Panc1 (cell line): ENCODE data around the gene GATA5. TPM values are rescaled to one million over a fixed set of nuclear protein-coding genes. Genes with fewer than 3 reads are reported as not detected.

Experiments used
- ATAC-seq: fragments of 200-7000 bp; cut with Tn5 transposase; 2 replicates; pipeline ENCODE4 v1.9.1; 2020; ENCODE audit warnings: mild to moderate bottlenecking, moderate library complexity
- BruUV-seq: library from RNA; stranded (reverse); fragments of 400-500 nt; replicated peaks from 2 replicates; lab custom pipeline; 2021; lab: Mats Ljungman, UMichigan
- CTCF ChIA-PET: fragments of 300-600 bp; sonication (Branson Sonifier 250); formaldehyde crosslinking; loops from one replicate; lab custom pipeline; 2022; ENCODE audit warnings: antibody characterized with exemption; lab: Charles Lee
- POLR2A ChIA-PET: fragments of 300-600 bp; sonication (Branson Sonifier 250); formaldehyde crosslinking; loops from one replicate; lab custom pipeline; 2022; ENCODE audit warnings: antibody characterized with exemption; lab: Charles Lee
- DNase-seq: peaks from one replicate; pipeline ENCODE4 v3.0.0-alpha.2; 2010; ENCODE audit warnings: low read depth, low spot score
- H3K27ac ChIP-seq: 2 replicates; pipeline ENCODE4 v1.5.1; 2011; ENCODE audit warnings: mild to moderate bottlenecking, low read length, inconsistent platforms
- H3K27me3 ChIP-seq: fragments of 200-500 bp; sonication (Bioruptor generic); 2 replicates; pipeline ENCODE4 v1.6.0; 2014; ENCODE audit warnings: low read length, inconsistent platforms; ENCODE audit not compliant: control insufficient read depth, insufficient read depth
- H3K36me3 ChIP-seq: fragments of 200-500 bp; sonication (Bioruptor generic); 2 replicates; pipeline ENCODE4 v1.5.1; 2014; ENCODE audit warnings: inconsistent platforms, mild to moderate bottlenecking, low read length, moderate library complexity; ENCODE audit not compliant: control insufficient read depth, insufficient read depth
- H3K4me1 ChIP-seq: 2 replicates; pipeline ENCODE4 v1.5.1; 2011; ENCODE audit warnings: inconsistent platforms, mild to moderate bottlenecking, low read length, moderate library complexity; ENCODE audit not compliant: control insufficient read depth, insufficient read depth
- H3K4me3 ChIP-seq, 2 experiments: 2 replicates each; pipeline ENCODE4 v1.5.1; 2011 to 2012; ENCODE audit warnings: low read depth in 2 of 2, low read length in 2 of 2, mild to moderate bottlenecking in 2 of 2, inconsistent platforms in 1 of 2, moderate library complexity in 1 of 2
- H3K9me3 ChIP-seq: fragments of 200-500 bp; sonication (Bioruptor generic); 2 replicates; pipeline ENCODE4 v1.5.1; 2014; ENCODE audit warnings: low read depth, mild to moderate bottlenecking, inconsistent platforms, low read length, moderate library complexity; ENCODE audit not compliant: control insufficient read depth, insufficient read depth
- POLR2AphosphoS5 ChIP-seq: IDR thresholded peaks from 2 replicates; pipeline ENCODE4 v1.6.1; 2012; ENCODE audit warnings: mild to moderate bottlenecking, low read depth, low read length, moderate library complexity
- SIN3A ChIP-seq: IDR thresholded peaks from 2 replicates; pipeline ENCODE4 v1.6.1; 2012; ENCODE audit warnings: low read depth, mild to moderate bottlenecking, low read length, moderate library complexity, borderline replicate concordance; ENCODE audit not compliant: insufficient read depth
- TCF7L2 ChIP-seq: IDR thresholded peaks from 2 replicates; pipeline ENCODE4 v1.6.1; 2011; ENCODE audit warnings: mild to moderate bottlenecking, low read depth, low read length, inconsistent platforms
- in situ Hi-C: cut with HindIII; loops from 2 replicates; pipeline ENCODE4 v1.10.0; 2016; ENCODE audit warnings: low sequenced_read_pairs, low pct_unique_long_range_greater_than_20kb
- intact Hi-C: fragments of 100-400 bp; cut with micrococcal nuclease; formaldehyde crosslinking; loops from one replicate; pipeline ENCODE4 v1.10.0; 2022; ENCODE audit not compliant: unreplicated experiment
- total RNA-seq: library from RNA; stranded (reverse); gene quantifications from one replicate; pipeline ENCODE4 v1.2.1, GENCODE V29; 2021; ENCODE audit not compliant: unreplicated experiment
- TF ChIP-seq, protein P1 (sequence below), 2 experiments: IDR thresholded peaks; 2 replicates each; pipeline ENCODE4 v1.6.1; 2011 to 2012; ENCODE audit warnings: low read depth in 2 of 2, control low read depth in 1 of 2, low read length in 1 of 2, mild to moderate bottlenecking in 1 of 2, moderate library complexity in 1 of 2; ENCODE audit not compliant: insufficient read depth in 1 of 2
- TF ChIP-seq, protein P2 (sequence below): fragments of 450-650 bp; IDR thresholded peaks from 2 replicates; pipeline ENCODE4 v1.5.1; 2017; ENCODE audit warnings: mild to moderate bottlenecking

GATA5 gene
- total RNA-seq, 1 experiment from 2014 or later = 53.2 TPM

- POLR2A ChIA-PET = no interaction called here
Measured at GRCh38 chr20:62461834-62462233, 14.0 kb downstream of the GATA5 start.

GRCh38 chr20:62461157-62461556 lies 14.6 kb downstream of the GATA5 start:
- TF ChIP-seq POLR2AphosphoS5 (no peak), SIN3A (no peak), TCF7L2 (no peak)
- TF ChIP-seq, protein P1, sequence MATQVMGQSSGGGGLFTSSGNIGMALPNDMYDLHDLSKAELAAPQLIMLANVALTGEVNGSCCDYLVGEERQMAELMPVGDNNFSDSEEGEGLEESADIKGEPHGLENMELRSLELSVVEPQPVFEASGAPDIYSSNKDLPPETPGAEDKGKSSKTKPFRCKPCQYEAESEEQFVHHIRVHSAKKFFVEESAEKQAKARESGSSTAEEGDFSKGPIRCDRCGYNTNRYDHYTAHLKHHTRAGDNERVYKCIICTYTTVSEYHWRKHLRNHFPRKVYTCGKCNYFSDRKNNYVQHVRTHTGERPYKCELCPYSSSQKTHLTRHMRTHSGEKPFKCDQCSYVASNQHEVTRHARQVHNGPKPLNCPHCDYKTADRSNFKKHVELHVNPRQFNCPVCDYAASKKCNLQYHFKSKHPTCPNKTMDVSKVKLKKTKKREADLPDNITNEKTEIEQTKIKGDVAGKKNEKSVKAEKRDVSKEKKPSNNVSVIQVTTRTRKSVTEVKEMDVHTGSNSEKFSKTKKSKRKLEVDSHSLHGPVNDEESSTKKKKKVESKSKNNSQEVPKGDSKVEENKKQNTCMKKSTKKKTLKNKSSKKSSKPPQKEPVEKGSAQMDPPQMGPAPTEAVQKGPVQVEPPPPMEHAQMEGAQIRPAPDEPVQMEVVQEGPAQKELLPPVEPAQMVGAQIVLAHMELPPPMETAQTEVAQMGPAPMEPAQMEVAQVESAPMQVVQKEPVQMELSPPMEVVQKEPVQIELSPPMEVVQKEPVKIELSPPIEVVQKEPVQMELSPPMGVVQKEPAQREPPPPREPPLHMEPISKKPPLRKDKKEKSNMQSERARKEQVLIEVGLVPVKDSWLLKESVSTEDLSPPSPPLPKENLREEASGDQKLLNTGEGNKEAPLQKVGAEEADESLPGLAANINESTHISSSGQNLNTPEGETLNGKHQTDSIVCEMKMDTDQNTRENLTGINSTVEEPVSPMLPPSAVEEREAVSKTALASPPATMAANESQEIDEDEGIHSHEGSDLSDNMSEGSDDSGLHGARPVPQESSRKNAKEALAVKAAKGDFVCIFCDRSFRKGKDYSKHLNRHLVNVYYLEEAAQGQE (IDR thresholded peaks at IDR 0.05; ENCODE audit: insufficient read depth in 1 of 2, low read depth in 2 of 2, low read length in 1 of 2) = no peak
- TF ChIP-seq, protein P2, sequence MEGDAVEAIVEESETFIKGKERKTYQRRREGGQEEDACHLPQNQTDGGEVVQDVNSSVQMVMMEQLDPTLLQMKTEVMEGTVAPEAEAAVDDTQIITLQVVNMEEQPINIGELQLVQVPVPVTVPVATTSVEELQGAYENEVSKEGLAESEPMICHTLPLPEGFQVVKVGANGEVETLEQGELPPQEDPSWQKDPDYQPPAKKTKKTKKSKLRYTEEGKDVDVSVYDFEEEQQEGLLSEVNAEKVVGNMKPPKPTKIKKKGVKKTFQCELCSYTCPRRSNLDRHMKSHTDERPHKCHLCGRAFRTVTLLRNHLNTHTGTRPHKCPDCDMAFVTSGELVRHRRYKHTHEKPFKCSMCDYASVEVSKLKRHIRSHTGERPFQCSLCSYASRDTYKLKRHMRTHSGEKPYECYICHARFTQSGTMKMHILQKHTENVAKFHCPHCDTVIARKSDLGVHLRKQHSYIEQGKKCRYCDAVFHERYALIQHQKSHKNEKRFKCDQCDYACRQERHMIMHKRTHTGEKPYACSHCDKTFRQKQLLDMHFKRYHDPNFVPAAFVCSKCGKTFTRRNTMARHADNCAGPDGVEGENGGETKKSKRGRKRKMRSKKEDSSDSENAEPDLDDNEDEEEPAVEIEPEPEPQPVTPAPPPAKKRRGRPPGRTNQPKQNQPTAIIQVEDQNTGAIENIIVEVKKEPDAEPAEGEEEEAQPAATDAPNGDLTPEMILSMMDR = no peak
- Histone ChIP-seq H3K9me3 (no peaks in the 10 kb centered on the region), H3K27me3 (no peaks in the 10 kb centered on the region)

More at GRCh38 chr20:62461834-62462233, 14.0 kb downstream of the GATA5 start:
- Histone ChIP-seq H3K36me3 (no peaks in the 10 kb centered on the region), H3K27ac (no peak overlapping the region), H3K4me3 (no peak overlapping the region), H3K9me3 (no peaks in the 10 kb centered on the region), H3K4me1 (peaks cover 18% of the 10 kb centered on the region), H3K27me3 (no peaks in the 10 kb centered on the region)
- intact Hi-C loops (no loop called here), in situ Hi-C loops (no loop called here)
- DNase-seq = no peak
- CTCF ChIA-PET = interaction anchor here (0.7 to 1.2 kb wide), 2 partner anchors 10 to 324 kb away, joined by 3 to 8 read pairs; no protein-coding TSS in a partner anchor
- no TSS peak for BruUV-seq
- peak; percentile 50 for ATAC-seq
- TF ChIP-seq, protein P1 (IDR thresholded peaks at IDR 0.05; ENCODE audit: insufficient read depth in 1 of 2, low read depth in 2 of 2, low read length in 1 of 2) = no peak
- TF ChIP-seq POLR2AphosphoS5 (peak; percentile 33; the same call in 1 of the 2 replicates), TCF7L2 (no peak), SIN3A (no peak)
- TF ChIP-seq, protein P2 = no peak

More at GRCh38 chr20:62461157-62461556, 14.6 kb downstream of the GATA5 start:
- POLR2A ChIA-PET = no interaction called here
- H3K4me3 ChIP-seq = no peak overlapping the region
- in situ Hi-C loops = no loop called here
- CTCF ChIA-PET = interaction anchor here (1.2 kb wide), 1 partner anchor 11 kb away, joined by 8 read pairs; no protein-coding TSS in a partner anchor
- intact Hi-C loops = no loop called here
- no TSS peak for BruUV-seq
- ATAC-seq (peak; percentile 15; the same call in 1 of the 2 replicates), DNase-seq (no peak)
- peaks cover 18% of the 10 kb centered on the region for H3K4me1 ChIP-seq
- no peaks in the 10 kb centered on the region for H3K36me3 ChIP-seq
- no peak overlapping the region for H3K27ac ChIP-seq
